Coronary artery (tissue), 2 donors: Measurements from ENCODE around the gene ABLIM2.

Source experiments
- DNase-seq: peaks from one replicate; pipeline ENCODE4 v3.0.0-alpha.2; 2017; ENCODE audit warnings: low spot score
- H3K27ac ChIP-seq, 2 donors: fragments of 200-600 bp; sonication (generic); one replicate each; pipeline ENCODE4 v1.5.1; 2016 to 2019
- H3K4me3 ChIP-seq: fragments of 200-600 bp; sonication (generic); 2 replicates; pipeline ENCODE4 v1.5.1; 2016; ENCODE audit warnings: mild to moderate bottlenecking, moderate library complexity
- CTCF ChIP-seq: fragments of 200-600 bp; sonication (generic); IDR thresholded peaks from one replicate; pipeline ENCODE4 v1.5.1; 2019; ENCODE audit warnings: antibody characterized with exemption

The ABLIM2 gene

GRCh38 chr4:8028368-8028767 is 130.2 kb downstream of the ABLIM2 start:
- no peak for TF ChIP-seq CTCF
- no peak for DNase-seq
- no peak overlapping the region for H3K27ac ChIP-seq
- H3K4me3 ChIP-seq: no peak overlapping the region

- TF ChIP-seq CTCF: no peak
- no peak overlapping the region for H3K27ac ChIP-seq
- H3K4me3 ChIP-seq: no peak overlapping the region
- no peak for DNase-seq
These were observed 132.2 kb downstream of the ABLIM2 start for GRCh38 chr4:8026453-8026852.

- no peak overlapping the region for H3K4me3 ChIP-seq
- no peak for DNase-seq
- H3K27ac ChIP-seq: no peak overlapping the region
- TF ChIP-seq CTCF: no peak
These were observed 132.9 kb downstream of the ABLIM2 start for GRCh38 chr4:8025668-8026067.

GRCh38 chr4:8024073-8024786 is 134.4 kb downstream of the ABLIM2 start:
- Histone ChIP-seq H3K4me3 (no peak overlapping the region), H3K27ac (no peak overlapping the region)
- DNase-seq: no peak
- no peak for TF ChIP-seq CTCF

- no peak overlapping the region for H3K27ac ChIP-seq
- no peak overlapping the region for H3K4me3 ChIP-seq
- TF ChIP-seq CTCF: no peak
- no peak for DNase-seq
These were observed 134.9 kb downstream of the ABLIM2 start for GRCh38 chr4:8023696-8024033.

GRCh38 chr4:8022767-8023695 is 135.6 kb downstream of the ABLIM2 start:
- Histone ChIP-seq H3K27ac (no peak overlapping the region), H3K4me3 (no peak overlapping the region)
- TF ChIP-seq CTCF: no peak
- no peak for DNase-seq
